HCT116 (cell line): ENCODE results near the gene APOL6.

Experiments
- CBX3 ChIP-seq: IDR thresholded peaks from 2 replicates; pipeline ENCODE4 v1.6.1; 2012; ENCODE audit warnings: low read depth
- EZH2 ChIP-seq: fragments of 200-600 bp; sonication (generic); IDR thresholded peaks from 2 replicates; pipeline ENCODE4 v1.6.1; 2017; ENCODE audit warnings: antibody characterized with exemption, mixed run types
- EZH2phosphoT487 ChIP-seq: fragments of 200-600 bp; IDR thresholded peaks from 2 replicates; pipeline ENCODE4 v1.6.1; 2018; ENCODE audit warnings: antibody characterized with exemption, borderline replicate concordance
- POLR2A ChIP-seq: IDR thresholded peaks from 2 replicates; pipeline ENCODE4 v1.7.0; 2011; ENCODE audit warnings: borderline replicate concordance; ENCODE audit not compliant: insufficient read depth, insufficient read length; ENCODE audit errors: extremely low read depth
- POLR2AphosphoS5 ChIP-seq: IDR thresholded peaks from 2 replicates; pipeline ENCODE4 v1.6.1; 2011; ENCODE audit warnings: mild to moderate bottlenecking, low read depth, low read length, moderate library complexity
- RAD21 ChIP-seq: IDR thresholded peaks from 2 replicates; pipeline ENCODE4 v1.6.1; 2012; ENCODE audit warnings: low read depth, mild to moderate bottlenecking
- SIN3A ChIP-seq: IDR thresholded peaks from 2 replicates; pipeline ENCODE4 v1.6.1; 2012; ENCODE audit warnings: low read depth
- SRF ChIP-seq: IDR thresholded peaks from 2 replicates; pipeline ENCODE4 v1.6.1; 2012; ENCODE audit warnings: low read depth
- TCF7L2 ChIP-seq: IDR thresholded peaks from 2 replicates; pipeline ENCODE4 v1.7.0; 2011; ENCODE audit warnings: borderline replicate concordance, inconsistent platforms; ENCODE audit not compliant: insufficient read depth, insufficient read length; ENCODE audit errors: extremely low read depth
- YY1 ChIP-seq: IDR thresholded peaks from 2 replicates; pipeline ENCODE4 v1.6.1; 2011; ENCODE audit warnings: low read length, low read depth, moderate library complexity, mild to moderate bottlenecking; ENCODE audit not compliant: insufficient replicate concordance; ENCODE audit errors: extremely low read depth
- TF ChIP-seq, protein P1 (sequence below): IDR thresholded peaks from 2 replicates; pipeline ENCODE4 v1.6.1; 2012; ENCODE audit warnings: low read depth
- TF ChIP-seq, protein P2 (sequence below), 3 experiments: fragments of 200-600 bp in 1 of 3; sonication (generic) in 1 of 3; IDR thresholded peaks in 2 of 3; conservative IDR thresholded peaks in 1 of 3; 2 replicates each; pipeline ENCODE4 v1.5.1; 2012 to 2017; ENCODE audit warnings: low read depth in 2 of 3, low read length in 2 of 3, antibody characterized with exemption in 1 of 3, borderline replicate concordance in 1 of 3, control low read depth in 1 of 3, mild to moderate bottlenecking in 1 of 3, mixed read lengths in 1 of 3, mixed run types in 1 of 3, moderate library complexity in 1 of 3; ENCODE audit not compliant: insufficient read depth in 1 of 3
- TF ChIP-seq, protein P3 (sequence below): IDR thresholded peaks from 2 replicates; pipeline ENCODE4 v1.6.1; 2012

DNA sequence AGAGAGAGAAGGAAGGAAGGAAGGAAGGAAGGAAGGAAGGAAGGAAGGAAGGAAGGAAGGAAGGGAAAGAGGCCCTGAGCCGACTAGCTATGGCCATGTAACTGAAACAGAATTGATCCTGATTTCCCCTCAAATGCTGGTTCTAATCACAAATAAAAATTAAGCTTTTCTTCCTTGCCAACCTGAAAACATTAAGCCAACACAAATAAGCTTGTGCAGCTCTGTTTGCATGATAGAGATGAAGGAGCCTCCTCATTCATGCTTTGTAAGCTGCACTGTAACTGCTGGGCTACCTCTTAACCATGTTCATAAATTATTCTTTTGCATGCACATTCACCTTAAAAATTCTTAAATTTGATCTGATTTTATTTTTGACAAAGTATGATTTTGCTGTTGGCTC is 41.8 kb downstream of the APOL6 start:
- TF ChIP-seq EZH2 (no peak), POLR2AphosphoS5 (no peak), POLR2A (no peak), SRF (no peak), SIN3A (no peak), TCF7L2 (no peak), CBX3 (no peak), EZH2phosphoT487 (no peak), RAD21 (no peak), YY1 (no peak)
- TF ChIP-seq, protein P1, sequence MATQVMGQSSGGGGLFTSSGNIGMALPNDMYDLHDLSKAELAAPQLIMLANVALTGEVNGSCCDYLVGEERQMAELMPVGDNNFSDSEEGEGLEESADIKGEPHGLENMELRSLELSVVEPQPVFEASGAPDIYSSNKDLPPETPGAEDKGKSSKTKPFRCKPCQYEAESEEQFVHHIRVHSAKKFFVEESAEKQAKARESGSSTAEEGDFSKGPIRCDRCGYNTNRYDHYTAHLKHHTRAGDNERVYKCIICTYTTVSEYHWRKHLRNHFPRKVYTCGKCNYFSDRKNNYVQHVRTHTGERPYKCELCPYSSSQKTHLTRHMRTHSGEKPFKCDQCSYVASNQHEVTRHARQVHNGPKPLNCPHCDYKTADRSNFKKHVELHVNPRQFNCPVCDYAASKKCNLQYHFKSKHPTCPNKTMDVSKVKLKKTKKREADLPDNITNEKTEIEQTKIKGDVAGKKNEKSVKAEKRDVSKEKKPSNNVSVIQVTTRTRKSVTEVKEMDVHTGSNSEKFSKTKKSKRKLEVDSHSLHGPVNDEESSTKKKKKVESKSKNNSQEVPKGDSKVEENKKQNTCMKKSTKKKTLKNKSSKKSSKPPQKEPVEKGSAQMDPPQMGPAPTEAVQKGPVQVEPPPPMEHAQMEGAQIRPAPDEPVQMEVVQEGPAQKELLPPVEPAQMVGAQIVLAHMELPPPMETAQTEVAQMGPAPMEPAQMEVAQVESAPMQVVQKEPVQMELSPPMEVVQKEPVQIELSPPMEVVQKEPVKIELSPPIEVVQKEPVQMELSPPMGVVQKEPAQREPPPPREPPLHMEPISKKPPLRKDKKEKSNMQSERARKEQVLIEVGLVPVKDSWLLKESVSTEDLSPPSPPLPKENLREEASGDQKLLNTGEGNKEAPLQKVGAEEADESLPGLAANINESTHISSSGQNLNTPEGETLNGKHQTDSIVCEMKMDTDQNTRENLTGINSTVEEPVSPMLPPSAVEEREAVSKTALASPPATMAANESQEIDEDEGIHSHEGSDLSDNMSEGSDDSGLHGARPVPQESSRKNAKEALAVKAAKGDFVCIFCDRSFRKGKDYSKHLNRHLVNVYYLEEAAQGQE: no peak
- TF ChIP-seq, protein P2, sequence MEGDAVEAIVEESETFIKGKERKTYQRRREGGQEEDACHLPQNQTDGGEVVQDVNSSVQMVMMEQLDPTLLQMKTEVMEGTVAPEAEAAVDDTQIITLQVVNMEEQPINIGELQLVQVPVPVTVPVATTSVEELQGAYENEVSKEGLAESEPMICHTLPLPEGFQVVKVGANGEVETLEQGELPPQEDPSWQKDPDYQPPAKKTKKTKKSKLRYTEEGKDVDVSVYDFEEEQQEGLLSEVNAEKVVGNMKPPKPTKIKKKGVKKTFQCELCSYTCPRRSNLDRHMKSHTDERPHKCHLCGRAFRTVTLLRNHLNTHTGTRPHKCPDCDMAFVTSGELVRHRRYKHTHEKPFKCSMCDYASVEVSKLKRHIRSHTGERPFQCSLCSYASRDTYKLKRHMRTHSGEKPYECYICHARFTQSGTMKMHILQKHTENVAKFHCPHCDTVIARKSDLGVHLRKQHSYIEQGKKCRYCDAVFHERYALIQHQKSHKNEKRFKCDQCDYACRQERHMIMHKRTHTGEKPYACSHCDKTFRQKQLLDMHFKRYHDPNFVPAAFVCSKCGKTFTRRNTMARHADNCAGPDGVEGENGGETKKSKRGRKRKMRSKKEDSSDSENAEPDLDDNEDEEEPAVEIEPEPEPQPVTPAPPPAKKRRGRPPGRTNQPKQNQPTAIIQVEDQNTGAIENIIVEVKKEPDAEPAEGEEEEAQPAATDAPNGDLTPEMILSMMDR (IDR thresholded peaks at IDR 0.05 in 2 of 3, conservative IDR thresholded peaks at IDR 0.05 in 1 of 3; ENCODE audit: borderline replicate concordance in 1 of 3, insufficient read depth in 1 of 3, low read depth in 2 of 3, low read length in 2 of 3): no peak
- TF ChIP-seq, protein P3, sequence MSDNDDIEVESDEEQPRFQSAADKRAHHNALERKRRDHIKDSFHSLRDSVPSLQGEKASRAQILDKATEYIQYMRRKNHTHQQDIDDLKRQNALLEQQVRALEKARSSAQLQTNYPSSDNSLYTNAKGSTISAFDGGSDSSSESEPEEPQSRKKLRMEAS: no peak
